H1 (cell line): ENCODE measurements around the gene TCF4. TPM values are rescaled to one million over a fixed set of nuclear protein-coding genes. Genes with fewer than 3 reads are reported as not detected.

Experiments used
- CTCF ChIA-PET: fragments of 300-600 bp; sonication (Branson Sonifier 250); formaldehyde crosslinking; loops from one replicate; lab custom pipeline; 2021; ENCODE audit not compliant: partially characterized antibody; lab: Charles Lee
- POLR2A ChIA-PET: fragments of 300-600 bp; sonication (Branson Sonifier 250); formaldehyde crosslinking; loops from one replicate; lab custom pipeline; 2021; ENCODE audit warnings: inconsistent platforms; ENCODE audit not compliant: partially characterized antibody; lab: Charles Lee
- DNase-seq, 2 experiments: peaks; one replicate each; pipeline versions ENCODE4 v3.0.0 to v3.0.0-alpha.2; 2010 to 2022; ENCODE audit warnings: low spot score in 2 of 2, low read depth in 1 of 2, mixed read lengths in 1 of 2
- FAIRE-seq: peaks from 2 replicates; lab custom pipeline; 2011; peaks lifted over from hg19 to GRCh38; lab: Jason Lieb, UNC
- H2AFZ ChIP-seq: 2 replicates; pipeline ENCODE4 v1.8.1; 2012; ENCODE audit warnings: low read length, inconsistent platforms
- H2AK5ac ChIP-seq: 2 replicates; pipeline ENCODE4 v1.6.1; 2013; ENCODE audit warnings: low read depth, low read length
- H2BK120ac ChIP-seq: replicated peaks from 2 replicates; pipeline ENCODE3; 2013; ENCODE audit warnings: low read depth, low read length, inconsistent platforms
- H2BK12ac ChIP-seq: 2 replicates; pipeline ENCODE4 v1.6.1; 2013; ENCODE audit warnings: low read depth, low read length
- H2BK15ac ChIP-seq: 2 replicates; pipeline ENCODE4 v1.6.1; 2013; ENCODE audit warnings: low read length
- H2BK20ac ChIP-seq: 2 replicates; pipeline ENCODE4 v1.6.1; 2013; ENCODE audit warnings: low read length
- H2BK5ac ChIP-seq: 2 replicates; pipeline ENCODE4 v1.6.1; 2013; ENCODE audit warnings: low read depth, low read length
- H3K14ac ChIP-seq: 2 replicates; pipeline ENCODE4 v1.6.1; 2013; ENCODE audit warnings: inconsistent platforms; ENCODE audit not compliant: insufficient read length
- H3K18ac ChIP-seq: 2 replicates; pipeline ENCODE4 v1.6.1; 2013; ENCODE audit warnings: low read length; ENCODE audit errors: extremely low read depth
- H3K23ac ChIP-seq: 2 replicates; pipeline ENCODE4 v1.6.1; 2013; ENCODE audit warnings: inconsistent platforms; ENCODE audit not compliant: insufficient read length
- H3K23me2 ChIP-seq: 2 replicates; pipeline ENCODE4 v1.6.1; 2013; ENCODE audit warnings: low read depth, low read length
- H3K27ac ChIP-seq: 2 replicates; pipeline ENCODE4 v1.6.1; 2011; ENCODE audit warnings: low read depth, low read length, inconsistent platforms
- H3K27me3 ChIP-seq, 4 experiments: replicated peaks in 1 of 4; 1 replicate in 1 of 4; 2 replicates in 3 of 4; pipeline versions ENCODE4 v1.6.1 to v1.8.1; 2011 to 2013; ENCODE audit warnings: low read length in 3 of 4, mild to moderate bottlenecking in 3 of 4, inconsistent platforms in 2 of 4, mixed read lengths in 2 of 4, moderate library complexity in 1 of 4; ENCODE audit not compliant: control insufficient read depth in 3 of 4, insufficient read depth in 3 of 4; ENCODE audit errors: extremely low read depth in 1 of 4
- H3K36me3 ChIP-seq, 4 experiments: 2 replicates each; pipeline versions ENCODE4 v1.6.1 to v1.8.1; 2011 to 2013; ENCODE audit warnings: mild to moderate bottlenecking in 4 of 4, low read length in 3 of 4, moderate library complexity in 2 of 4, control low read depth in 1 of 4, inconsistent platforms in 1 of 4; ENCODE audit not compliant: insufficient read depth in 4 of 4, control insufficient read depth in 2 of 4
- H3K4ac ChIP-seq: replicated peaks from 2 replicates; pipeline ENCODE3; 2013; ENCODE audit warnings: low read length, low read depth, mixed read lengths, inconsistent platforms; ENCODE audit not compliant: insufficient read length
- H3K4me1 ChIP-seq, 4 experiments: replicated peaks in 1 of 4; 1 replicate in 1 of 4; 2 replicates in 3 of 4; pipeline versions ENCODE4 v1.6.1 to v1.8.1; 2011 to 2013; ENCODE audit warnings: low read length in 3 of 4, inconsistent platforms in 2 of 4, mixed read lengths in 1 of 4; ENCODE audit not compliant: insufficient read depth in 4 of 4, control insufficient read depth in 3 of 4
- H3K4me2 ChIP-seq, 2 experiments: 2 replicates each; pipeline versions ENCODE4 v1.6.1 to v1.8.1; 2011 to 2013; ENCODE audit warnings: low read depth in 2 of 2, low read length in 2 of 2, control low read depth in 1 of 2, inconsistent platforms in 1 of 2, mild to moderate bottlenecking in 1 of 2; ENCODE audit not compliant: insufficient read depth in 1 of 2
- H3K4me3 ChIP-seq, 4 experiments: fragments of 200-600, 300-600 bp in 1 of 4; sonication (generic), shearing (Covaris generic), sonication (Bioruptor Twin) in 1 of 4; 2 replicates each; pipeline versions ENCODE4 v1.5.1 to v1.8.1; 2011 to 2016; ENCODE audit warnings: low read length in 4 of 4, low read depth in 3 of 4, control low read depth in 2 of 4, inconsistent platforms in 2 of 4, mild to moderate bottlenecking in 2 of 4, mixed read lengths in 1 of 4, moderate library complexity in 1 of 4; ENCODE audit not compliant: insufficient read depth in 2 of 4; ENCODE audit errors: extremely low read depth in 1 of 4
- H3K56ac ChIP-seq: replicated peaks from 2 replicates; pipeline ENCODE3; 2013; ENCODE audit warnings: low read depth, mild to moderate bottlenecking, mixed read lengths, low read length, inconsistent platforms; ENCODE audit not compliant: insufficient read length
- H3K79me1 ChIP-seq: 2 replicates; pipeline ENCODE4 v1.6.1; 2013; ENCODE audit warnings: low read depth, low read length, control low read depth
- H3K79me2 ChIP-seq, 2 experiments: 2 replicates each; pipeline versions ENCODE4 v1.6.1 to v1.8.1; 2012 to 2013; ENCODE audit warnings: low read length in 2 of 2, mild to moderate bottlenecking in 2 of 2, inconsistent platforms in 1 of 2; ENCODE audit not compliant: insufficient read depth in 2 of 2, control insufficient read depth in 1 of 2
- H3K9ac ChIP-seq, 4 experiments: replicated peaks in 1 of 4; 1 replicate in 1 of 4; 2 replicates in 3 of 4; pipeline versions ENCODE4 v1.6.1 to v1.8.1; 2011 to 2013; ENCODE audit warnings: low read depth in 3 of 4, low read length in 3 of 4, control low read depth in 2 of 4, mild to moderate bottlenecking in 2 of 4, moderate library complexity in 2 of 4, inconsistent platforms in 1 of 4; ENCODE audit errors: extremely low read depth in 1 of 4
- H3K9me3 ChIP-seq, 2 experiments: 2 replicates each; pipeline versions ENCODE4 v1.6.1 to v1.8.1; 2012 to 2013; ENCODE audit warnings: mild to moderate bottlenecking in 2 of 2, moderate library complexity in 2 of 2, control low read depth in 1 of 2, inconsistent platforms in 1 of 2, low read depth in 1 of 2, low read length in 1 of 2, mixed read lengths in 1 of 2; ENCODE audit not compliant: insufficient read depth in 2 of 2
- H4K20me1 ChIP-seq, 2 experiments: replicated peaks in 1 of 2; 2 replicates each; pipeline versions ENCODE3 to v1.8.1; 2011 to 2013; ENCODE audit warnings: inconsistent platforms in 2 of 2, low read length in 2 of 2, mild to moderate bottlenecking in 1 of 2; ENCODE audit not compliant: insufficient read depth in 2 of 2, control insufficient read depth in 1 of 2
- H4K5ac ChIP-seq: 2 replicates; pipeline ENCODE4 v1.6.1; 2013; ENCODE audit warnings: low read length, low read depth, mixed read lengths, inconsistent platforms; ENCODE audit not compliant: insufficient read length
- H4K8ac ChIP-seq: 2 replicates; pipeline ENCODE4 v1.8.0; 2013; ENCODE audit warnings: mild to moderate bottlenecking, moderate library complexity, low read length, inconsistent platforms; ENCODE audit not compliant: insufficient read depth; ENCODE audit errors: extremely low read depth
- H4K91ac ChIP-seq: replicated peaks from 2 replicates; pipeline ENCODE3; 2013; ENCODE audit warnings: low read length, mixed read lengths, inconsistent platforms; ENCODE audit not compliant: insufficient read length
- ATF3 ChIP-seq: IDR thresholded peaks from 2 replicates; pipeline ENCODE4 v1.6.1; 2011; ENCODE audit warnings: low read depth, mild to moderate bottlenecking, low read length; ENCODE audit not compliant: insufficient read depth
- BRCA1 ChIP-seq: IDR thresholded peaks from 2 replicates; pipeline ENCODE4 v1.6.1; 2012; ENCODE audit warnings: low read depth, low read length, improper control_type of control experiment
- CBX8 ChIP-seq: fragments of 300-800, 300-1000 bp; sonication (generic); IDR thresholded peaks from 2 replicates; pipeline ENCODE4 v1.7.1; 2016; ENCODE audit warnings: low read depth, low read length, borderline replicate concordance
- HDAC2 ChIP-seq, 2 experiments: fragments of 300-600 bp in 1 of 2; sonication (generic) in 1 of 2; IDR thresholded peaks; 2 replicates each; pipeline ENCODE4 v1.6.1; 2011 to 2012; ENCODE audit warnings: low read depth in 2 of 2, low read length in 2 of 2, mild to moderate bottlenecking in 2 of 2, moderate library complexity in 2 of 2, borderline replicate concordance in 1 of 2, inconsistent platforms in 1 of 2
- HDAC6 ChIP-seq: IDR thresholded peaks from one replicate; pipeline ENCODE4 v1.7.1; 2012; ENCODE audit warnings: low read depth, mild to moderate bottlenecking, inconsistent platforms, low read length, moderate library complexity
- NRF1 ChIP-seq: IDR thresholded peaks from 2 replicates; pipeline ENCODE4 v1.6.1; 2011; ENCODE audit warnings: mild to moderate bottlenecking, low read depth, low read length, improper control_type of control experiment
- POLR2AphosphoS5 ChIP-seq: IDR thresholded peaks from 2 replicates; pipeline ENCODE4 v1.6.1; 2011; ENCODE audit warnings: low read depth, low read length
- RAD21 ChIP-seq, 2 experiments: IDR thresholded peaks in 1 of 2; conservative IDR thresholded peaks in 1 of 2; 2 replicates each; pipeline ENCODE4 v1.6.1; 2011; ENCODE audit warnings: low read depth in 2 of 2, low read length in 2 of 2, improper control_type of control experiment in 1 of 2, inconsistent platforms in 1 of 2, mild to moderate bottlenecking in 1 of 2, moderate library complexity in 1 of 2
- RFX5 ChIP-seq: IDR thresholded peaks from 2 replicates; pipeline ENCODE4 v1.6.1; 2011; ENCODE audit warnings: low read depth, low read length, improper control_type of control experiment, borderline replicate concordance
- SRF ChIP-seq: IDR thresholded peaks from 2 replicates; pipeline ENCODE4 v1.6.1; 2011; ENCODE audit warnings: mild to moderate bottlenecking, low read depth, low read length, moderate library complexity
- TAF1 ChIP-seq: IDR thresholded peaks from 2 replicates; pipeline ENCODE4 v1.6.1; 2011; ENCODE audit warnings: mild to moderate bottlenecking, low read depth, low read length
- USF2 ChIP-seq: IDR thresholded peaks from 2 replicates; pipeline ENCODE4 v1.6.1; 2011; ENCODE audit warnings: low read length, improper control_type of control experiment
- WGBS, 2 experiments: shearing (Covaris generic) in 1 of 2; methylation state at CpG; one replicate each; pipeline versions ENCODE4 v1.1.6 to v1.1.7; 2013 to 2015; ENCODE audit warnings: low lambda C conversion rate in 2 of 2, mixed read lengths in 2 of 2, inconsistent platforms in 1 of 2, low coverage in 1 of 2, missing lambda C conversion rate in 1 of 2; ENCODE audit not compliant: insufficient replicate concordance in 2 of 2, insufficient coverage in 1 of 2, insufficient read length in 1 of 2; ENCODE audit errors: extremely low coverage in 1 of 2, missing lambda C conversion rate in 1 of 2; 5-methylcytosine and 5-hydroxymethylcytosine counted together
- polyA plus RNA-seq, 7 experiments: library from polyadenylated mRNA; depleted of rRNA in 3 of 7; stranded (reverse) in 5 of 7; unstranded in 2 of 7; fragments of >200 nt in 5 of 7; fragments of 200-250 nt in 2 of 7; gene quantifications; 1 replicate in 5 of 7; 2 replicates in 1 of 7; 4 replicates in 1 of 7; pipeline versions ENCODE4 v1.2.1 to v1.2.3, GENCODE V29; 2011 to 2013; ENCODE audit warnings: missing spikeins in 2 of 7, mixed read lengths in 2 of 7
- total RNA-seq: library from RNA; stranded (reverse); fragmentation: NEBNext Ultra II Directional; extraction: Animal tissue kit (Norgen Biotek cat#: 25700); gene quantifications from 2 replicates; pipeline ENCODE4 v1.2.1, GENCODE V29; 2021

The TCF4 gene
- total and polyA plus RNA-seq, 2 of the 8 experiments (the other 6 are each of a cell fraction or from before 2014, with no cell fraction given) = 59.3 to 118 TPM

- Histone ChIP-seq H4K5ac (no peak overlapping the region), H3K79me1 (peaks cover 5% of the 10 kb centered on the region; the same call in 1 of the 2 replicates), H3K9me3 (no peaks in the 10 kb centered on the region), H3K18ac (no peak overlapping the region), H3K4me3 (no peak overlapping the region), H2BK20ac (no peak overlapping the region), H2AK5ac (no peak overlapping the region), H3K27me3 (no peaks in the 10 kb centered on the region), H3K23me2 (no peaks in the 10 kb centered on the region), H3K56ac (no peak overlapping the region), H3K4ac (no peak overlapping the region), H2BK5ac (no peak overlapping the region), H2BK15ac (no peak overlapping the region), H4K20me1 (peaks cover 0 to 1% of the 10 kb centered on the region in 2 experiments), H3K14ac (no peak overlapping the region), H3K4me1 (peaks cover 0 to 7% (median 7%) of the 10 kb centered on the region in 4 experiments; a peak in 4 of 7 replicates), H2BK120ac (no peak overlapping the region), H3K23ac (no peak overlapping the region), H3K4me2 (no peak overlapping the region), H4K91ac (no peak overlapping the region), H2AFZ (no peak overlapping the region), H3K36me3 (peaks cover 0 to 3% (median 0%) of the 10 kb centered on the region in 4 experiments; a peak in 1 of 8 replicates), H4K8ac (no peak overlapping the region), H3K27ac (no peak overlapping the region), H2BK12ac (no peak overlapping the region), H3K79me2 (peaks cover 0 to 93% of the 10 kb centered on the region in 2 experiments; a peak in 3 of 4 replicates), H3K9ac (no peak overlapping the region)
- POLR2A ChIA-PET = interaction anchor here (1.0 kb wide), 1 partner anchor 13 kb away, joined by 4 read pairs; no protein-coding TSS in a partner anchor
- CTCF ChIA-PET = interaction anchor here (1.2 to 1.3 kb wide), 3 partner anchors 9 to 53 kb away, joined by 3 to 6 read pairs (median 4); no protein-coding TSS in a partner anchor
- WGBS, 2 experiments = 81% methylated on average over 4 of the region's 4 CpGs; no CpG with 5 or more reads in 1 of the 2 experiments
- TF ChIP-seq USF2 (no peak), CBX8 (no peak), POLR2AphosphoS5 (no peak), NRF1 (no peak), SRF (no peak), TAF1 (no peak), HDAC2 (IDR thresholded peaks at IDR 0.05; ENCODE audit: borderline replicate concordance in 1 of 2, low read depth in 2 of 2, low read length in 2 of 2) (no peak), BRCA1 (no peak), RAD21 (IDR thresholded peaks at IDR 0.05 in 1 of 2, conservative IDR thresholded peaks at IDR 0.05 in 1 of 2; ENCODE audit: low read depth in 2 of 2, low read length in 2 of 2) (no peak), ATF3 (no peak), RFX5 (no peak), HDAC6 (no peak)
- FAIRE-seq (no peak), DNase-seq (no peak)
Measured at GRCh38 chr18:55477499-55477859, 110.5 kb downstream of the TCF4 start.
